22Rv1 (cell line): Measurements from ENCODE around the gene SLC35D3.

ENCODE experiments used
- ZFX ChIP-seq: fragments of 450-650 bp; IDR thresholded peaks from 2 replicates; pipeline ENCODE4 v1.6.1; 2017; ENCODE audit warnings: antibody characterized with exemption, borderline replicate concordance
- TF ChIP-seq, protein P1 (sequence below): fragments of 450-650 bp; IDR thresholded peaks from 2 replicates; pipeline ENCODE4 v1.5.1; 2017; ENCODE audit warnings: mild to moderate bottlenecking

GRCh38 chr6:136893187-136893586 is 28.9 kb upstream of the SLC35D3 start:
- TF ChIP-seq, protein P1, sequence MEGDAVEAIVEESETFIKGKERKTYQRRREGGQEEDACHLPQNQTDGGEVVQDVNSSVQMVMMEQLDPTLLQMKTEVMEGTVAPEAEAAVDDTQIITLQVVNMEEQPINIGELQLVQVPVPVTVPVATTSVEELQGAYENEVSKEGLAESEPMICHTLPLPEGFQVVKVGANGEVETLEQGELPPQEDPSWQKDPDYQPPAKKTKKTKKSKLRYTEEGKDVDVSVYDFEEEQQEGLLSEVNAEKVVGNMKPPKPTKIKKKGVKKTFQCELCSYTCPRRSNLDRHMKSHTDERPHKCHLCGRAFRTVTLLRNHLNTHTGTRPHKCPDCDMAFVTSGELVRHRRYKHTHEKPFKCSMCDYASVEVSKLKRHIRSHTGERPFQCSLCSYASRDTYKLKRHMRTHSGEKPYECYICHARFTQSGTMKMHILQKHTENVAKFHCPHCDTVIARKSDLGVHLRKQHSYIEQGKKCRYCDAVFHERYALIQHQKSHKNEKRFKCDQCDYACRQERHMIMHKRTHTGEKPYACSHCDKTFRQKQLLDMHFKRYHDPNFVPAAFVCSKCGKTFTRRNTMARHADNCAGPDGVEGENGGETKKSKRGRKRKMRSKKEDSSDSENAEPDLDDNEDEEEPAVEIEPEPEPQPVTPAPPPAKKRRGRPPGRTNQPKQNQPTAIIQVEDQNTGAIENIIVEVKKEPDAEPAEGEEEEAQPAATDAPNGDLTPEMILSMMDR = no peak
- no peak for TF ChIP-seq ZFX
